Activated CD8-positive, alpha-beta memory T cell treated with anti-CD3 and anti-CD28 coated beads, Interleukin-2, amount 50 U/mL, for 24 hours (primary cell): ENCODE measurements around the gene HS3ST4.

Experiments
- DNase-seq: peaks from one replicate; pipeline ENCODE4 v3.0.0-alpha.2; 2020; ENCODE audit errors: extremely low read depth

Gene HS3ST4

GRCh38 chr16:25823891-25824290 is 132.1 kb downstream of the HS3ST4 start:
- DNase-seq, result no peak

- DNase-seq, result no peak
Measured at GRCh38 chr16:25827709-25828108, 135.9 kb downstream of the HS3ST4 start.

- no peak for DNase-seq
Measured at GRCh38 chr16:25828510-25828909, 136.8 kb downstream of the HS3ST4 start.

- no peak for DNase-seq
Measured at GRCh38 chr16:25832291-25832690, 140.5 kb downstream of the HS3ST4 start.

- no peak for DNase-seq
Measured at GRCh38 chr16:25834101-25834500, 142.3 kb downstream of the HS3ST4 start.

GRCh38 chr16:25835126-25835525 is 143.4 kb downstream of the HS3ST4 start:
- DNase-seq, result no peak

GRCh38 chr16:25838724-25839186 is 147.0 kb downstream of the HS3ST4 start:
- no peak for DNase-seq

- no peak for DNase-seq
Measured at GRCh38 chr16:25841761-25842160, 150.0 kb downstream of the HS3ST4 start.

- DNase-seq, result no peak
Measured at GRCh38 chr16:25845901-25846300, 154.1 kb downstream of the HS3ST4 start.

GRCh38 chr16:25854141-25854540 is 162.4 kb downstream of the HS3ST4 start:
- no peak for DNase-seq

GRCh38 chr16:25855063-25855462 is 163.3 kb downstream of the HS3ST4 start:
- no peak for DNase-seq

GRCh38 chr16:25855818-25856217 is 164.1 kb downstream of the HS3ST4 start:
- DNase-seq, result no peak

GRCh38 chr16:25859645-25860044 is 167.9 kb downstream of the HS3ST4 start:
- no peak for DNase-seq

- DNase-seq, result no peak
Measured at GRCh38 chr16:25867041-25867440, 175.3 kb downstream of the HS3ST4 start.

GRCh38 chr16:25868106-25868505 is 176.3 kb downstream of the HS3ST4 start:
- DNase-seq, result no peak

- DNase-seq, result no peak
Measured at GRCh38 chr16:25868706-25869370, 177.1 kb downstream of the HS3ST4 start.

GRCh38 chr16:25872369-25873070 is 180.8 kb downstream of the HS3ST4 start:
- no peak for DNase-seq

- DNase-seq, result no peak
Measured at GRCh38 chr16:25874196-25874595, 182.4 kb downstream of the HS3ST4 start.

GRCh38 chr16:25875956-25876598 is 184.3 kb downstream of the HS3ST4 start:
- no peak for DNase-seq

- no peak for DNase-seq
Measured at GRCh38 chr16:25877103-25877502, 185.3 kb downstream of the HS3ST4 start.

GRCh38 chr16:25886598-25886997 is 194.8 kb downstream of the HS3ST4 start:
- DNase-seq, result no peak

GRCh38 chr16:25888868-25889267 is 197.1 kb downstream of the HS3ST4 start:
- no peak for DNase-seq

- DNase-seq, result no peak
Measured at GRCh38 chr16:25893332-25893731, 201.6 kb downstream of the HS3ST4 start.
